ENCODE results near the gene PRSS57. TPM values are rescaled to one million over a fixed set of nuclear protein-coding genes. Genes with fewer than 3 reads are reported as not detected.

PRSS57 gene
- total and polyA plus RNA-seq, 2 of the 13 experiments (the other 11 are each of a cell fraction or from before 2014, with no cell fraction given) = 0.12 TPM; not detected in 1

DNA sequence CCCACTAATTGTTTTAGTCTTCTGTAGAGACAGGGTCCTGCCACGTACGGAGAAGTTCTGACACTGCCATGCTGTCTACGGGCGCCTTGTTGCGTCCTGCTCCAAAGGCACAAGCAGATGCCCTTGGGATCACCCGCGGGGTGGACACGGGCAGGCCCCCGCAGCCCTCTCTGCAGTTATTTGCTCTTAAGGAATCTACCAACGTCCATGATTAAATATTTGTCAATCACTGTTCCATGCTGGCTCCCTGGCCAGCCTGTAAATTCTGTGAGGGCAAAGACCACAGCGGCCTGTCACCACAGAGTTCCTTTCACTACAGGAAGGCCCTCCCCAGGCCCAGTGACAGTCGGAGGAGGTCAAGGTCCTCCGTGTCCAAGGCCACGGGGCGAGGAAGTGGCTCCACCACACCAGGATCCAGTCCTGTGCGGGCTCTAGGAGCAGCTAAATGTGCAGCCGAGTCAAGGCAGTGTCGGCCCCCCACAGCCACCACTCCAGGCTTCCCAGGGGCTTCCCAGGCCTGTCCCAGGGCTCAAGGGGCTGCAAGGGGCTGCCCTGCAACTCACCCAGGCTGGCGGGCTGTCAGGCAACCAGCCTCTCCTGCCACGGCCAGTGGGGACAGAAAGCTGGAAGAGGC lies 34.3 kb downstream of the PRSS57 start (continued):
- TF ChIP-seq NR1H2 (CRISPR knock-in tag; IDR thresholded peaks at IDR 0.05; ENCODE audit: borderline replicate concordance, low read depth) (no peak), SP140L (CRISPR knock-in tag; IDR thresholded peaks at IDR 0.05; ENCODE audit: borderline replicate concordance) (0 out of 2 replicates have a peak, but pooled peaks have one; percentile 22), ZNF724P (CRISPR knock-in tag; IDR thresholded peaks at IDR 0.05; ENCODE audit: borderline replicate concordance) (no peak), ZMYM3 (CRISPR knock-in tag; IDR thresholded peaks at IDR 0.05) (peak; percentile 36; the same call in 1 of the 2 replicates), SAFB2 (CRISPR knock-in tag; IDR thresholded peaks at IDR 0.05; ENCODE audit: borderline replicate concordance, low read depth) (no peak), NR2F2 (IDR thresholded peaks at IDR 0.05; ENCODE audit: borderline replicate concordance, low read depth) (0 out of 2 replicates have a peak, but pooled peaks have one; percentile 63), ZSCAN9 (CRISPR knock-in tag; IDR thresholded peaks at IDR 0.05; ENCODE audit: borderline replicate concordance) (peak; percentile 71; the same call in 1 of the 2 replicates), CEBPG (CRISPR knock-in tag; IDR thresholded peaks at IDR 0.05) (peak; percentile 60), SYNCRIP (IDR thresholded peaks at IDR 0.05; ENCODE audit: insufficient read depth, low read depth, low read length) (no peak), ZNF382 (CRISPR knock-in tag; IDR thresholded peaks at IDR 0.05; ENCODE audit: borderline replicate concordance) (no peak), FOXA3 (CRISPR knock-in tag; IDR thresholded peaks at IDR 0.05) (peak; percentile 82), SOX5 (CRISPR knock-in tag; IDR thresholded peaks at IDR 0.05; ENCODE audit: borderline replicate concordance) (peak; percentile 78)
- TF ChIP-seq, protein P1, sequence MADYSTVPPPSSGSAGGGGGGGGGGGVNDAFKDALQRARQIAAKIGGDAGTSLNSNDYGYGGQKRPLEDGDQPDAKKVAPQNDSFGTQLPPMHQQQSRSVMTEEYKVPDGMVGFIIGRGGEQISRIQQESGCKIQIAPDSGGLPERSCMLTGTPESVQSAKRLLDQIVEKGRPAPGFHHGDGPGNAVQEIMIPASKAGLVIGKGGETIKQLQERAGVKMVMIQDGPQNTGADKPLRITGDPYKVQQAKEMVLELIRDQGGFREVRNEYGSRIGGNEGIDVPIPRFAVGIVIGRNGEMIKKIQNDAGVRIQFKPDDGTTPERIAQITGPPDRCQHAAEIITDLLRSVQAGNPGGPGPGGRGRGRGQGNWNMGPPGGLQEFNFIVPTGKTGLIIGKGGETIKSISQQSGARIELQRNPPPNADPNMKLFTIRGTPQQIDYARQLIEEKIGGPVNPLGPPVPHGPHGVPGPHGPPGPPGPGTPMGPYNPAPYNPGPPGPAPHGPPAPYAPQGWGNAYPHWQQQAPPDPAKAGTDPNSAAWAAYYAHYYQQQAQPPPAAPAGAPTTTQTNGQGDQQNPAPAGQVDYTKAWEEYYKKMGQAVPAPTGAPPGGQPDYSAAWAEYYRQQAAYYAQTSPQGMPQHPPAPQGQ (CRISPR knock-in tag; IDR thresholded peaks at IDR 0.05; ENCODE audit: borderline replicate concordance) = no peak
- TF ChIP-seq, protein P2, sequence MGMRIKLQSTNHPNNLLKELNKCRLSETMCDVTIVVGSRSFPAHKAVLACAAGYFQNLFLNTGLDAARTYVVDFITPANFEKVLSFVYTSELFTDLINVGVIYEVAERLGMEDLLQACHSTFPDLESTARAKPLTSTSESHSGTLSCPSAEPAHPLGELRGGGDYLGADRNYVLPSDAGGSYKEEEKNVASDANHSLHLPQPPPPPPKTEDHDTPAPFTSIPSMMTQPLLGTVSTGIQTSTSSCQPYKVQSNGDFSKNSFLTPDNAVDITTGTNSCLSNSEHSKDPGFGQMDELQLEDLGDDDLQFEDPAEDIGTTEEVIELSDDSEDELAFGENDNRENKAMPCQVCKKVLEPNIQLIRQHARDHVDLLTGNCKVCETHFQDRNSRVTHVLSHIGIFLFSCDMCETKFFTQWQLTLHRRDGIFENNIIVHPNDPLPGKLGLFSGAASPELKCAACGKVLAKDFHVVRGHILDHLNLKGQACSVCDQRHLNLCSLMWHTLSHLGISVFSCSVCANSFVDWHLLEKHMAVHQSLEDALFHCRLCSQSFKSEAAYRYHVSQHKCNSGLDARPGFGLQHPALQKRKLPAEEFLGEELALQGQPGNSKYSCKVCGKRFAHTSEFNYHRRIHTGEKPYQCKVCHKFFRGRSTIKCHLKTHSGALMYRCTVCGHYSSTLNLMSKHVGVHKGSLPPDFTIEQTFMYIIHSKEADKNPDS (CRISPR knock-in tag; IDR thresholded peaks at IDR 0.05) = no peak
- TF ChIP-seq, protein P3, sequence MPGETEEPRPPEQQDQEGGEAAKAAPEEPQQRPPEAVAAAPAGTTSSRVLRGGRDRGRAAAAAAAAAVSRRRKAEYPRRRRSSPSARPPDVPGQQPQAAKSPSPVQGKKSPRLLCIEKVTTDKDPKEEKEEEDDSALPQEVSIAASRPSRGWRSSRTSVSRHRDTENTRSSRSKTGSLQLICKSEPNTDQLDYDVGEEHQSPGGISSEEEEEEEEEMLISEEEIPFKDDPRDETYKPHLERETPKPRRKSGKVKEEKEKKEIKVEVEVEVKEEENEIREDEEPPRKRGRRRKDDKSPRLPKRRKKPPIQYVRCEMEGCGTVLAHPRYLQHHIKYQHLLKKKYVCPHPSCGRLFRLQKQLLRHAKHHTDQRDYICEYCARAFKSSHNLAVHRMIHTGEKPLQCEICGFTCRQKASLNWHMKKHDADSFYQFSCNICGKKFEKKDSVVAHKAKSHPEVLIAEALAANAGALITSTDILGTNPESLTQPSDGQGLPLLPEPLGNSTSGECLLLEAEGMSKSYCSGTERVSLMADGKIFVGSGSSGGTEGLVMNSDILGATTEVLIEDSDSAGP (CRISPR knock-in tag; IDR thresholded peaks at IDR 0.05; ENCODE audit: borderline replicate concordance) = no peak; the same call in none of the 2 replicates

Measured in HepG2 (cell line).